Measurements from ENCODE around the gene NRXN3. TPM values are rescaled to one million over a fixed set of nuclear protein-coding genes. Genes with fewer than 3 reads are reported as not detected.

The NRXN3 gene
- total RNA-seq, 1 donor, result 2.5 TPM

GRCh38 chr14:78340250-78340649, 170.1 kb downstream of the NRXN3 start:
- Histone ChIP-seq H3K4me2 (ENCODE audit: insufficient read depth, low read length) (no peak overlapping the region), H3K9me3 (ENCODE audit: low read depth, low read length) (no peaks in the 10 kb centered on the region), H3K27ac (ENCODE audit: low read depth, low read length) (no peak overlapping the region), H4K20me1 (ENCODE audit: insufficient read depth, low read length) (no peaks in the 10 kb centered on the region), H3K79me2 (ENCODE audit: insufficient read depth, low read length) (no peaks in the 10 kb centered on the region), H3K36me3 (ENCODE audit: insufficient read depth, low read length) (no peaks in the 10 kb centered on the region), H3K4me3 (ENCODE audit: insufficient read depth, low read length) (no peak overlapping the region), H2AFZ (ENCODE audit: low read length) (no peak overlapping the region), H3K4me1 (ENCODE audit: insufficient read depth, low read length) (no peaks in the 10 kb centered on the region), H3K27me3 (ENCODE audit: insufficient read depth, low read length) (no peaks in the 10 kb centered on the region)
- TF ChIP-seq CTCF (IDR thresholded peaks at IDR 0.05; ENCODE audit: extremely low read depth, low read depth, low read length), result no peak
- DNase-seq (ENCODE audit: insufficient read length, low spot score, missing footprints), result no peak

- no peaks in the 10 kb centered on the region for H3K4me1 ChIP-seq (ENCODE audit: insufficient read depth, low read length)
- H3K9me3 ChIP-seq (ENCODE audit: low read depth, low read length), result no peaks in the 10 kb centered on the region
- H3K27me3 ChIP-seq (ENCODE audit: insufficient read depth, low read length), result no peaks in the 10 kb centered on the region
- no peak for TF ChIP-seq CTCF (IDR thresholded peaks at IDR 0.05; ENCODE audit: extremely low read depth, low read depth, low read length)
- no peak overlapping the region for H2AFZ ChIP-seq (ENCODE audit: low read length)
- H3K79me2 ChIP-seq (ENCODE audit: insufficient read depth, low read length), result no peaks in the 10 kb centered on the region
- no peak overlapping the region for H3K4me3 ChIP-seq (ENCODE audit: insufficient read depth, low read length)
- no peaks in the 10 kb centered on the region for H4K20me1 ChIP-seq (ENCODE audit: insufficient read depth, low read length)
- no peak for DNase-seq (ENCODE audit: insufficient read length, low spot score, missing footprints)
- H3K27ac ChIP-seq (ENCODE audit: low read depth, low read length), result no peak overlapping the region
- no peak overlapping the region for H3K4me2 ChIP-seq (ENCODE audit: insufficient read depth, low read length)
- H3K36me3 ChIP-seq (ENCODE audit: insufficient read depth, low read length), result no peaks in the 10 kb centered on the region
Measured at GRCh38 chr14:78341827-78342389, 171.7 kb downstream of the NRXN3 start.

- H3K9me3 ChIP-seq (ENCODE audit: low read depth, low read length), result no peaks in the 10 kb centered on the region
- H3K79me2 ChIP-seq (ENCODE audit: insufficient read depth, low read length), result no peaks in the 10 kb centered on the region
- no peak overlapping the region for H3K4me3 ChIP-seq (ENCODE audit: insufficient read depth, low read length)
- DNase-seq (ENCODE audit: insufficient read length, low spot score, missing footprints), result no peak
- H3K4me1 ChIP-seq (ENCODE audit: insufficient read depth, low read length), result no peaks in the 10 kb centered on the region
- TF ChIP-seq CTCF (IDR thresholded peaks at IDR 0.05; ENCODE audit: extremely low read depth, low read depth, low read length), result no peak
- H2AFZ ChIP-seq (ENCODE audit: low read length), result no peak overlapping the region
- H3K36me3 ChIP-seq (ENCODE audit: insufficient read depth, low read length), result no peaks in the 10 kb centered on the region
- H3K27ac ChIP-seq (ENCODE audit: low read depth, low read length), result no peak overlapping the region
- H3K27me3 ChIP-seq (ENCODE audit: insufficient read depth, low read length), result no peaks in the 10 kb centered on the region
- no peaks in the 10 kb centered on the region for H4K20me1 ChIP-seq (ENCODE audit: insufficient read depth, low read length)
- no peak overlapping the region for H3K4me2 ChIP-seq (ENCODE audit: insufficient read depth, low read length)
Measured at GRCh38 chr14:78342879-78343278, 172.7 kb downstream of the NRXN3 start.

GRCh38 chr14:78344290-78344689, 174.1 kb downstream of the NRXN3 start:
- Histone ChIP-seq H3K4me1 (ENCODE audit: insufficient read depth, low read length) (no peaks in the 10 kb centered on the region), H2AFZ (ENCODE audit: low read length) (no peak overlapping the region), H3K36me3 (ENCODE audit: insufficient read depth, low read length) (no peaks in the 10 kb centered on the region), H3K27me3 (ENCODE audit: insufficient read depth, low read length) (no peaks in the 10 kb centered on the region), H4K20me1 (ENCODE audit: insufficient read depth, low read length) (no peaks in the 10 kb centered on the region), H3K27ac (ENCODE audit: low read depth, low read length) (no peak overlapping the region), H3K4me2 (ENCODE audit: insufficient read depth, low read length) (no peak overlapping the region), H3K9me3 (ENCODE audit: low read depth, low read length) (no peaks in the 10 kb centered on the region), H3K79me2 (ENCODE audit: insufficient read depth, low read length) (no peaks in the 10 kb centered on the region), H3K4me3 (ENCODE audit: insufficient read depth, low read length) (no peak overlapping the region)
- no peak for DNase-seq (ENCODE audit: insufficient read length, low spot score, missing footprints)
- no peak for TF ChIP-seq CTCF (IDR thresholded peaks at IDR 0.05; ENCODE audit: extremely low read depth, low read depth, low read length)

All from osteoblast (primary cell).